AG04449 (cell line): Measurements from ENCODE around the gene HMOX2.

Experiments
- CTCF ChIA-PET: fragments of 350-600 bp; formaldehyde crosslinking; extraction: SDS; loops from one replicate; lab custom pipeline; 2021; ENCODE audit warnings: antibody characterized with exemption; lab: Yijun Ruan, JAX
- POLR2A ChIA-PET: fragments of 400-600, 350-600 bp; formaldehyde crosslinking; extraction: SDS; loops from one replicate; lab custom pipeline; 2020; ENCODE audit warnings: antibody characterized with exemption, inconsistent platforms; lab: Yijun Ruan, JAX
- DNase-seq: peaks from one replicate; pipeline ENCODE4 v3.0.0-alpha.2; 2010; ENCODE audit warnings: low read depth, low spot score
- H3K4me3 ChIP-seq: 2 replicates; pipeline ENCODE4 v1.5.1; 2011; ENCODE audit warnings: low read depth, mild to moderate bottlenecking, control low read depth, low read length
- CTCF ChIP-seq: IDR thresholded peaks from one replicate; pipeline ENCODE4 v1.5.1; 2011; ENCODE audit warnings: mild to moderate bottlenecking, moderate library complexity, low read length, control low read depth, inconsistent platforms; ENCODE audit not compliant: insufficient read depth; ENCODE audit errors: missing control alignments

HMOX2 gene

GRCh38 chr16:4513086-4513860 lies 37.1 kb downstream of the HMOX2 start:
- POLR2A ChIA-PET = no interaction called here
- H3K4me3 ChIP-seq = no peak overlapping the region
- no peak for DNase-seq
- CTCF ChIA-PET = interaction anchor here (1.4 to 12.7 kb wide), 3 partner anchors 8 to 73 kb away, joined by 12 to 267 read pairs (median 22); no protein-coding TSS in a partner anchor
- TF ChIP-seq CTCF = no peak

- POLR2A ChIA-PET = no interaction called here
- CTCF ChIA-PET = interaction anchor here (1.4 to 12.7 kb wide), 4 partner anchors 9 to 72 kb away, joined by 6 to 267 read pairs (median 17); no protein-coding TSS in a partner anchor
- no peak for DNase-seq
- TF ChIP-seq CTCF = no peak
- no peak overlapping the region for H3K4me3 ChIP-seq
Measured at GRCh38 chr16:4513881-4514280, 37.7 kb downstream of the HMOX2 start.

GRCh38 chr16:4514606-4515005 lies 38.4 kb downstream of the HMOX2 start:
- H3K4me3 ChIP-seq = no peak overlapping the region
- POLR2A ChIA-PET = no interaction called here
- DNase-seq = no peak
- TF ChIP-seq CTCF = no peak
- CTCF ChIA-PET = interaction anchor here (1.0 to 12.7 kb wide), 7 partner anchors 8 to 71 kb away, joined by 3 to 267 read pairs (median 6); no protein-coding TSS in a partner anchor

GRCh38 chr16:4515611-4516233 lies 39.5 kb downstream of the HMOX2 start:
- ChIA-PET CTCF (interaction anchor here (1.2 to 12.7 kb wide), 8 partner anchors 9 to 70 kb away, joined by 3 to 267 read pairs (median 6); no protein-coding TSS in a partner anchor), POLR2A (no interaction called here)
- H3K4me3 ChIP-seq = no peak overlapping the region
- no peak for DNase-seq
- TF ChIP-seq CTCF = no peak

- DNase-seq = no peak
- ChIA-PET POLR2A (no interaction called here), CTCF (interaction anchor here (0.5 to 3.9 kb wide), 13 partner anchors 10 to 438 kb away, joined by 3 to 51 read pairs (median 4); no protein-coding TSS in a partner anchor)
- H3K4me3 ChIP-seq = no peak overlapping the region
- TF ChIP-seq CTCF = peak; percentile 59
Measured at GRCh38 chr16:4517812-4518680, 41.8 kb downstream of the HMOX2 start.
